Epithelial cell of prostate (primary cell): Measurements from ENCODE around the gene RSPH4A.
"Not testable (repeated sequence)": the region's sequence is repeated elsewhere in the genome, so short reads cannot be mapped to it uniquely, and the experiment has no call there.

Experiments
- DNase-seq: peaks from one replicate; pipeline ENCODE4 v3.0.0-alpha.2; 2011; ENCODE audit warnings: low read depth, low spot score
- H3K27ac ChIP-seq: fragments of 450-650 bp; 2 replicates; pipeline ENCODE4 v1.5.1; 2017; ENCODE audit warnings: mild to moderate bottlenecking

RSPH4A gene

GRCh38 chr6:116624036-116624805 lies 7.9 kb downstream of the RSPH4A start:
- no peak for DNase-seq
- no peak overlapping the region for H3K27ac ChIP-seq

- DNase-seq, result no peak
- H3K27ac ChIP-seq, result no peak overlapping the region
Measured at GRCh38 chr6:116625872-116626271, 9.6 kb downstream of the RSPH4A start.

- H3K27ac ChIP-seq, result no peak overlapping the region
- DNase-seq, result no peak
Measured at GRCh38 chr6:116629563-116629981, 13.3 kb downstream of the RSPH4A start.

GRCh38 chr6:116631379-116631990 lies 15.2 kb downstream of the RSPH4A start:
- no peak overlapping the region for H3K27ac ChIP-seq
- DNase-seq, result no peak

- DNase-seq, result no peak
Measured at GRCh38 chr6:116633685-116634084, 17.4 kb downstream of the RSPH4A start.

GRCh38 chr6:116648156-116648555 lies 31.9 kb downstream of the RSPH4A start:
- no peak for DNase-seq

More at GRCh38 chr6:116633685-116634084, 17.4 kb downstream of the RSPH4A start:
- H3K27ac ChIP-seq, result no peak overlapping the region

GRCh38 chr6:116649129-116649528 lies 32.9 kb downstream of the RSPH4A start:
- no peak for DNase-seq
- no peak overlapping the region for H3K27ac ChIP-seq

More at GRCh38 chr6:116648156-116648555, 31.9 kb downstream of the RSPH4A start:
- H3K27ac ChIP-seq, result no peak overlapping the region

- no peak overlapping the region for H3K27ac ChIP-seq
- DNase-seq, result no peak
Measured at GRCh38 chr6:116651916-116652315, 35.6 kb downstream of the RSPH4A start.

GRCh38 chr6:116661594-116661993 lies 45.3 kb downstream of the RSPH4A start:
- no peak for DNase-seq
- no peak overlapping the region for H3K27ac ChIP-seq

- peak overlapping the region; percentile 24 for H3K27ac ChIP-seq
- no peak for DNase-seq
Measured at GRCh38 chr6:116662202-116662601, 45.9 kb downstream of the RSPH4A start.

GRCh38 chr6:116663308-116663707 lies 47.0 kb downstream of the RSPH4A start:
- H3K27ac ChIP-seq, result no peak overlapping the region
- DNase-seq, result no peak

GRCh38 chr6:116664169-116664568 lies 47.9 kb downstream of the RSPH4A start:
- not testable (repeated sequence) for H3K27ac ChIP-seq, DNase-seq

GRCh38 chr6:116665464-116665863 lies 49.2 kb downstream of the RSPH4A start:
- no peak overlapping the region for H3K27ac ChIP-seq

GRCh38 chr6:116666869-116667268 lies 50.6 kb downstream of the RSPH4A start:
- DNase-seq, result no peak
- no peak overlapping the region for H3K27ac ChIP-seq

More at GRCh38 chr6:116665464-116665863, 49.2 kb downstream of the RSPH4A start:
- no peak for DNase-seq

GRCh38 chr6:116667623-116668022 lies 51.3 kb downstream of the RSPH4A start:
- no peak for DNase-seq
- peak overlapping the region; percentile 88 for H3K27ac ChIP-seq

- no peak for DNase-seq
- no peak overlapping the region for H3K27ac ChIP-seq
Measured at GRCh38 chr6:116672306-116672705, 56.0 kb downstream of the RSPH4A start.

- H3K27ac ChIP-seq, result no peak overlapping the region
- DNase-seq, result no peak
Measured at GRCh38 chr6:116676021-116676420, 59.7 kb downstream of the RSPH4A start.

- H3K27ac ChIP-seq, result peak within 1 kb of the TSS; percentile 62
- no peak for DNase-seq
Measured at GRCh38 chr6:116680880-116681672, 64.8 kb downstream of the RSPH4A start, which contains the start of gene KPNA5. TSS of gene KPNA5 (plus strand) at chr6:116681211. CDS start at chr6:116681335, 124 bp downstream.

GRCh38 chr6:116682334-116682712 lies 66.0 kb downstream of the RSPH4A start:
- H3K27ac ChIP-seq, result no peak overlapping the region
- DNase-seq, result no peak
